Glomerular visceral epithelial cell (primary cell): ENCODE results near the gene ZBTB7C.

Source experiments
- DNase-seq: peaks from one replicate; pipeline ENCODE4 v3.0.0-alpha.2; 2016; ENCODE audit errors: extremely low spot score

The ZBTB7C gene

DNA sequence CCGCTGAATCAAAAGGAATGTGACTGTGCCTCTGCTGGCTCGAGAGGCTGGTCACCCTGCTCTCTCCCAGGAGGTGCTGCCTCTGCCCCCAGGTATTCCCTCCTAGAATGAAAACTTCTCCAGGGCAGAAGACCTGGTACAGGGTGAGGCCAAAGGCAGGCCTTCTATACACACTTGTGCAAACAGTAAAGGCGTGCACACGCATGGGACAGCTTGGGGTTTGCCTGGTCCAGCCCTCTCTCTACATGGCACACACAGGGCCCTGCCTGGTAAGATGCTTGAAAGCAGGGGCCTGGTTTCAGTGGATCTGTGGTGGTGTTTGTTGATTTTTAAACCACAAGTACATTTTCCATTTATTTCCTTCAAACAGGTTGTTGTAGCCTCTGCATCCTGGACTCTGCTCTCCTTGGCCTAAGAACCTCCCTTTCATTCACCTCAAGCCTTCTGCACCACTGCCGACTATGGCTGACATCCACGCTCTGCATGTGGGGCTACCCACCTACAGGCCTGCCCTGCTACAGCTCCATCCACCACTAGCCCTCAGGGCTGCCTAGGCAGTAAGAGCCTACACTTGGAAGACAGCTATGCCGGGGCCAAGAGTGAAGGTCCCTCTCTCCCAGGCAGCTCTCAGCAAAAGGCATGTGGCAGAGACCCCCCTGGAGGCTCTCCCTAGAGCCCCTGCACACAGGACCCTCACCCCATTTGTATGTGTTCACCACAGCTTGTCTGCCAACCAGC, 190.7 kb downstream of the ZBTB7C start:
- no peak for DNase-seq

DNA sequence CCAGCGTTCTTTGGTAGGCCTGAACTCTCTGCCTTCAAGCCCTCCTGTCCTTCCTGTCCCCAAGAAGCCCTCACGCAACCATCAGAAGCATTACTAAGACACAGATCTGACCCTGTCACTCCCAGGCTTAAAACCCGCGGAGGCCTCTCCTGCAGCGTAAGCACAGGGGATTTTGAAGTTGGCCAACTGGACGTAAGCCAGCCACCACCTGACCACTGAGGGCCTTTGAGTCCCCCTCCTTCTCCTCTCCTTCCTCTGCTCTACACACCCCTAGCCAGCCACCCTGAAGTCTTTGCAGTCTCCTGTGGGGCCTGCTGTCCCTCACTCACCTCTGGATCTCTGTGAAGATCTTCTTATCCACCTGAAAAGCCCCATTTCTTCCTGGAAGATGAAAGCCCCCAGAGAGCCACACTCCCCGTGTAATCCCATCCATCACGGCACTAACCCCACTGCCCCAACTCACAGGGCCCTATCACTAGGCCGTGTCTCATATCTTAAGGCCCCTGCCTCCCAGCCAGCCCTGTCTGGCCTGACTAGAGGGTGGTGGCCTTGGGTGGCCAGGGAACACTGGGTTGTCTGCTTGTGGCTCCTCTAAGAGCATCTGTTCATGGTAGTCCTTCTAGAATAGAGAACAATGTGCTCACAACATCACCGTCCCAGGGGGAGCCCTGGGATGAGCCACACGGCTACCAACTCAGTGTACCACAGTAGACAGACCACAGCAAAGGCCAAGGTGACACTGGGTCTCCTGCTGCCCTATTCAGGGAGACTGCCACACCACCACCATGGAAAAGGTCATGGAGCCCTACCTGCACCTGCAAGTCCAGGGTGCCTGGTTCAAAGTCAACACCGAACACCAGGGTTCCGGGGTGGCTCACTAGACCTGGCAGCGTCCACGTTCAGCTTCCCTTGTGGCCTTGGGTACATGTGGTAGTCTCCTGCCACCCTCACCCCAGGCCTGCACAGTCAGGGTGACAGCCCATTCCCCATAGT, 191.6 kb downstream of the ZBTB7C start:
- DNase-seq, result no peak

DNA sequence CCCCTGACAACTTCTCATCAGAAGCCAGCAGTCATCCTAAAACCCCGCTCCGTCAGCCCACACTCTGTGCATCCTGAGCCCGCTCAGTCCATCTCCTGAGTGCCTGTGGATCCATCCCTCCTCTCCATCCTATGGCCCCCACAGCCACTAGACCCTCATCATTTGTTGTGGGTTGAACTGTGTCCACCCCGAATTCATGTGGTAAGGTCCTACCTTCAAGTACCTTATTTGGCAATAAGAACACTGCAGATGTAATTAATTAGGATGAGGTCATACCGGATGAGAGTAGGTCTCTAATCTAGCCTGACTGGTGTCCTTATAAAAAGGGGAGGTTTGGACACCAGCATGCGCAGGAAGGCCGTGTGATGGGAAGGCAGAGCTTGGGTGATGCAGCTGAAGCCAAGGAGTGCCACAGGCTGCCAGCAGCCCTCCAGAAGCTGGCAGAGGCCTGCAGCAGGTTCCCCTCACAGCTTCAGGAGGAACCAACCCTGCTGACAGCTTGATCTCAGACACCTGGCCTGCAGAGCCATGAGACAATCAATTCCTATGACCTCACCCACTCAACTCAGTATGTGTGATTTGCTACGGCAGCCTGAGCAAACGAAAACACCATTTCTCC, 192.4 kb downstream of the ZBTB7C start:
- no peak for DNase-seq

DNA sequence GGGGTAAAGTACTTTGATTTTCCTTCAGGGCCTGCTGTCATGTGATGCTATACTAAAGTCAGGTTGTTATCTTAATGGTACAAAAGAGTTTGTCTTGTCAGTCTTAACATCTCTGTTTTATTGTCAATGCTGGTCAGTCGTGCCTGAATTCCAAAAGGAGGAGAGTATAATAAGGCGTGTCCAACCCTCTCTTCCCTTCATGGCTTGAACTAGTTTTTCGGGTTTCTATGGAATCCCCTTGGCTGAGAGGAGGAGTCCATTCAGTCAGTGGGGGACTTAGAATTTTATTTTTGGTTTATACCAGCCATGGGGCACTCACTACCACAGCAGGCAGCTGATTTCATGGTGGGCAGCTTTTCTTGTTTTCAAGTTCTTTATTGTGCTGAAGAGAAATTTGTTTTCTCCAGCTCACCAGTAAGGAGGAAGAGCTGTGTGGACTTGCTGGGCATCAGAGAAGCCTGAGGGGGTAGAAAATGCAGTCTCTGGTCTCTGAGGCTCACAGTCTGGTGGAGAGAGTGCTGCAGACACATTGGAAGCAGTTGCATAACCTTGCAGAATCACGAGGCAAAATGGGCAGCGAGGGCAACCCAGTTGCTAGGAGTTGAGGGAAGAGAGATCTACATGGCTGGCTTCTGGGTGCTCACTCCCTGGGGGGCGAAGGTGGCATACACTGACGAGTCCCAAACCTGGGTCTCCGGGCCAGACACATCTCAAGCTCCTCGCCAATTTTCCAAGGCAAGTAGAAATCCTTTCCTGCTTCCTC, 193.1 kb downstream of the ZBTB7C start:
- no peak for DNase-seq

DNA sequence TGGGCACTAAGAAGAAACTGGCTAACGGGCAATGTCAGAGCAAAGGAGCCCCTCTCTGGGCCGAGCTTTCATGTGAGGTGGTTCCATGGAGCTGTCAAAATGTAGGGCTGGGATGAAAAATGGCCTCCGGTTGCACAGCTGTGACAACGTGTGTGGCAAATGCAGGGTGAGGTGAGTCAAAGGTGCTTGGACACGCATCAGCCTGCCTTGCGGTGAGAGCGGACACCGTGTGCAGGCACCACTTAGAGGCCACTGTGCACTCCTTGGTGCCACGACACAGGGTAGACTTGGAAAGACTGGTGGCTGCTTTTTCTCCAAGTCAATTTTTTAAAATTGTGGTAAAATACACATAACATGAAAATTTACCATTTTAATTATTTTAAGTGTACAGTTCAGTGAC, 195.4 kb downstream of the ZBTB7C start:
- DNase-seq, result no peak

DNA sequence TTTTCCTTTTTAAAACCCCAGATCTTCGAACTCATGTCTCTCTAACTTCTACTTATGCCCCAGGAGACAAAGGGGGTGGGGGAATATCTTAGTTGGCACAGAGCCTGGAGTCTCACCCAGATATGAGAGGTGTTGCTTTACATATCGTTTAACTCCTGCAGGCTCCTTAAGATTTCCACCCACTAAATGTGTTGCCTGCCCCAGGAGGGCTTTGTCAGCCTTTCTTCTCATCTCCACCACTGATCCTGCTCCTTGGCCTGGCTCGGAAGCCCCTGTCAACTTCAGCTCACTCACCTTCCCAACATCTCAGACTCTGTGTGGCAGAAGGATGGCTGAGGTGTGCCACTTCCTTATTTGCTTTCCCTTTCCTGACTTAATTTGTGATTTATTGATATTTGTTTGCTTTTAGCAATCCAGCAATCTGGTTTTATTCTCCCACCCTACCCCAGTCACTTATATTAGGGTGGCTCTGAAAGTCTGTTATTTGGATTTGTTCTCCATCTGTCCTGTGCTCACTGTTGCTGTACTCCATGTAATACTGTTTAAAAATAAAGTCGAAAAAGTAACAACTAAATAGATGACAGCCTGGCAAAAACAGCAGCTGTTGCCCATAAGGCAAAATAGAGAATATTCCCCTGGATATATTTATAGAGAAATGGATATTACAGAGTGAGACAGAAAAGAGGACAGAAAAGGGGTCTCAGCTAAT, 200.6 kb downstream of the ZBTB7C start:
- no peak for DNase-seq

DNA sequence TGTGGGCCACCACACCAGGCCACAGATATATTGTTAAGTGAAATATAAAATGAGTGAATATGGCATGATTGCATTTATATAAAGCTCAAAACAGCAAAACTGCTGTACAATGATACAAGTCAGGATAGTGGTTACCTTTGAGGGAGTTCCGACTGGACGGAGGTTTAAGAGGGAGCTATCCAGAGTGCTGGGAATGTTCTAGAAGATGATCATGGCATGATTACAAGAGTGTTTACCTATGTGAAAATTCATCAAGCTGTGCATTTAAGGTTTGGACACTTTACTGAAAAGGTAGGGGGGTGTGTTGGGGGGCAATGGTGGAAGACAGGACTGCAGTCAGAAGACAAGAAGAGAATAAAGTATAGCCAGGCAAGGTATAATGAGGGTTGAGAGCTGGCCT, 201.4 kb downstream of the ZBTB7C start:
- DNase-seq, result no peak

DNA sequence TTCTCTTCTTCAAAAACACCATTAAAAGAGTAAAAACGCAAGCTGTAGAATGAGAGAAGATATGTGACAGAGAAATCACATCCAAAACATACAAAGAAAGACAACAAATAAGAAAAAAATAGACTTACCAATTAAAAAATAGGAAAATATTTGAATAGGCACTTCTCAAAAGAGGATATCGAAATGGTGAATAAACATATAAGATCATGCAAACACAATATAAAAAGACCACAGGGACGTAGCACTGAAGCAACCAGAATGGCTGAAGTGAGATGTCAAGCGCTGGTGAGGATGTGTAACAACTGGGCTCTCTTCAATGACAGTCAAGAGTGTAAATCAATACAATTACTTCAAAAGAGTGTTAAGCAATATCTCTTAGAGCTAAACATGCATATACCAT, 202.3 kb downstream of the ZBTB7C start:
- DNase-seq, result no peak

DNA sequence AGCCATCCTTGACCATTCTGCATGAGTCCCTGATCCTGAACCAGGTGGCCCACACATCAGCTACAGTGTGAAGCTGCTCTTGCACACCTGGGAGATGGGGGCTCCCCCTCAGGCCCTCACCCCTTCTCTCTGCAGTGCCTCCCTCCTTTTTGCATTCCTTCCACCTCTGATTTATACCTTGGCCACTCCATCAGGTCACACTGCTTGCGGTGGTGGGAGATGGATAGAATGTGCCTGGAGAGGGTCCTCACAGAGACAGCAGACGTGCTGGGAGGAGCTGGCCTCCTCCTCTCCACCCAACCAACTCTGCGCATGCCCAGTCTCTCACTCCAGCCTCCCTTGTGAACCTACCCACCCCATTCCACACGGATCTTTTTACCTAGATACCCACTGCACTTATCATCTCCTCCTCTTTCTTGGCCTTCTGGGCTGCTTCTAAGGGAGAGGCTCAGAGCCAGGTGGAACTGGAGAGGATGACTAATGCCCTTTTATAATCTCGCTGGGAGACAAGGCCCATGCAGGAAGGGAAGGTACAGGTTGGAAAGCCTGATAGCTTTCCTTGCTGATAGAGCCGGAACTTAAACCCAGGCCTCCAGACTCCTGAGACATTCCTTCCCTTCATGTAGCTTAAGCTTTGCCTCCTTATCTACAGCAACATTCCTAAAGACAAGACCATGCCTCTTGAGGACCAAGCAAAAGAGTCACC, 205.1 kb downstream of the ZBTB7C start:
- no peak for DNase-seq

DNA sequence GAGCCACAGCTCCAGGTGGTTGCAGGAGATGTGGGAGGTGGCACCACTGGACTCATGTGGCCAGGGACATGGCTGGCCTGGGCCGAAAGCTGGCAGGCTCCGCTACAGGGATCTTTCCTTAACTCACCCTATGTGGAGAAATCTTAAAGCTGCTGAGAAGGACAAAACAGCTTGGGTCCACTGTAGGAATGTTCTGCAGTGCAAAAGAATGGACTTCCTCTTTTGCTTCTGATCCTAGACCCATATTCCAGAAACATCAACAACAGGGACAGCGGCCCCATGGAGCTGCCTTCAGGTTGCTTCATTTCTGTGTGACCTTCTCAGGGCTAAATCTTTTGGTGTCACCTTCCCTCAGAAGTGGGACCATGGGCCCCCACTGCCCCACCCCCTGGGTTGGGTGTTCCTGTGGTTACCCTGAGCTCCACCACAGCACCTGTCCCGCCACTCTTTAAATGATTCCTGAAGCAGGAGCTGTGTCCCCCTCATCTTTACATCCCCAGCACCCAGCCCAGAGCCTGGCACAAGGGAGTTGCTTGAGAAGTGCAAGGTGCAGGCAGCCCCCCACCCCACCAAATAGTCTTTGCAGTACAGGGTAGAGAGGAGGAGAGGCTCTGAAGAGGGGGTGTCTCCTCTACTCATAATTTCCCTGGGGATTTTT, 205.8 kb downstream of the ZBTB7C start:
- DNase-seq, result no peak

DNA sequence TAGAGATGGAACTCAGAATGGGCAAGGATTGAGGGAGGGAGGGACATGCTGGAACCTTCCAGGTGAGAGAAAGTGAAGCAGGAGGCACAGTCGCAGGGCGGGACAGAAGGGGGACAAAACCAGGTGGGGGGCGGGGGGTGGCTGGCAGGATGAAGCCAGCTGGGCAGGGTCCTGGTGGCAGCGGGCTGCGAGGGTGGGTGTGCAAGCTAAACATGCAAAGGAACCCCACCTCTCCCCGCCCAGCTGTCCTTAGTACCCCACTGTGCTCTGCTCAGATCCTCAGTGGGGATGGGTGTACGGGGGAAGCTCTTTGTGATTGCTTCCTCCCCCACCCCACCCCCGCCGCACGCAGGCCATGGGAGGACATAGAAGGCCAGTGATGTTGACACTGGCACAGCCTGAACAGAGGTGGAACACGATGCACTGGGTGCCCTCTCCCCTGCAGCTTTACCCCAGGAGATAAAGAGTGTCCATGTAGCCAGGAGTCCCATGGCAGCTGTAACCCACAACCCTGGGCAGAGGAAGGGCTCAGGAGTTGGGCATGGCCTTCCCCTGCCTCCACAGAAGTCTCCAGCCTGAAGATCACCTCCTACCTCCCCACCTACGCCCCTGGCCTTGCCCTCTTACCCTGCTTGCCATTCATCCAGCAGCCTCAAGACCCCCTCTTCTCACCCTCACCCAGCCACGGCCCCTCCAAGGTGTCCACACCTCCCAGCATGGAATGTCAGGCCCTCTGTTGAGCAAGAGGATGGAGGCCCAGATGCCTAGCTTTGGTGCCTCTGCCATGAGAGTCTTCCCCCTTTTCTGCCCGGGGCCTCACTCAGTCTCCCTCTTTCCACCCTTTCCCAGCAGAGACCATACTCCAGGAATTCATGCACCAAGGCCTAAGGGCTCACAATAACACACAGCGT, 206.6 kb downstream of the ZBTB7C start:
- DNase-seq, result no peak

DNA sequence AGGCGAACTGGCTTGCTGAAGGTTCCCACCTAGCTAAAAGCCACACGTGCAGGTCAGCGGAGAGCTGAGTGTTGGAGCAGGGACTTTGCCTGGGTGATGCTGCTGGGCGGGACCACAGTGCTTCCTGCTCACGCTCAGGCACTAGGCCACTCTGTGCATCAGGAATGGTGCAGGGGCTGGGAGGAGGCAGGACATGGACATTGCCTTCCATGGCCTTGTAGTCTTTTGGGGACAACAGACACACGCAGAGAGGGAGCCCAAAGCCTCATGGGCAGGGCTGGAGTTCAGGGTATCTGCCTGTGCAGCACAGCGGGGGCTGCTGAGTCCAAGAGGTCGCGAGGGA, 207.2 kb downstream of the ZBTB7C start:
- no peak for DNase-seq

DNA sequence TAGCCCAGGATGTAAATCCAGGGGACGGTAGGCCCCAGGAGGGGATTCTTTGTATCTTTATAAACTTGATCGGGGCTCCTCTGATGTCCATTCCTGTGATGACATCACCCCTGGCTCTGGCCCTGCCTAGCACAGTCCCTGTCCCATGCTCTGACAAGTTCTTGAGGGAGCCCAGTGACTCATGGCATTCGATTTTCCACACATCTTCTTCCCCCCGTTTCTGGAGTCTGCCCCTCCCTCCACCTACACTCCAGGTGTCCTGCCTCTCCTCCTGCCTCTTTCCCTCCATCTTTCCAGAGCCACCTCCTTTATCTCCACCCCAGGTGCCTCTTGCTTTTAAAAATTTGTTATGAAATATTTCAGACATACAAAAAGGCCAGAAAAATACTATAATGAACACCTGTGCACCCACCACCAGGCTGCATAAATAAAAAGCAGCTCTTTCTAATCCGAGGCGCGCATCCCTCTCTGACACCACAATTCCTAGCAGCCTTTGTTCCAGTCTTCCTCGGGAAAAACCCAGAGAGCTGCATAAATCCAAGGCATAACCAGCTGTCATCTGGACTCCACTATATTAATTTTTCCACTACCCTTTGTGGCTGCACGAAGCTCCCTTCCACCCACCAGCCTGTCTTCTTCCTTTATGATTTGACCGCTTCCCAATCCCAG, 207.7 kb downstream of the ZBTB7C start:
- no peak for DNase-seq

DNA sequence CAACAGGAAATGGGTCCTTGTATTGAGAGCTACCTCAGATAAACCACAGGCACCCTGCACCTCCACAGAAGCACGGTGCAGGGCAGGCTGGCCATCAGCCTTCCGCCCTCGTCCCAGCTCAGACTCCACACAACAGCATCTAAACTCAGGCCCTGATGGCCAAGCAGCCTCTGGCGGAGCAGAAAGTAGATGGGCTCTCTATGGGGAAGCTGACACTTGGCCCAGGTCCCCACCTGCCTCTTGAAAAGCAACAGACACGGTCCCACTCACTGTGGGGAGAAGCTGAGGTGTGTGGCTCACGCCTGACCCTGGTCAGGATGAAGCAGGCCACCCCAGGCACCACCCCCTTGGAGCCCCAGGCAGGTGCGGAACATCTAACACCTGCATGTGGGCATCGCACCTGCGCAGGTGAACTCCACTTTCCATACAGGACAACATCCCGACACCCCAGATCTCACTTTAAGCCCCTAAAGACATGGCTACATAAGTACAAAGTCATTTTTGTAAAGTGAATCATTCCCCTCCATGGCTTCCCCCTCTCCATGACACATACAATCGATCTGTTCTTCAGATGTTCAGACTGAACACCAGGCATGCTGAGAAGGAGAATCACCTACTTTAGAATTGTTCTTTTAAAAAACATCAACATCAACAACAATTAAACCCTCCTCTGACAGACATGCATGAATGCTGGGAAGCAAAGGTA, 208.4 kb downstream of the ZBTB7C start:
- no peak for DNase-seq

DNA sequence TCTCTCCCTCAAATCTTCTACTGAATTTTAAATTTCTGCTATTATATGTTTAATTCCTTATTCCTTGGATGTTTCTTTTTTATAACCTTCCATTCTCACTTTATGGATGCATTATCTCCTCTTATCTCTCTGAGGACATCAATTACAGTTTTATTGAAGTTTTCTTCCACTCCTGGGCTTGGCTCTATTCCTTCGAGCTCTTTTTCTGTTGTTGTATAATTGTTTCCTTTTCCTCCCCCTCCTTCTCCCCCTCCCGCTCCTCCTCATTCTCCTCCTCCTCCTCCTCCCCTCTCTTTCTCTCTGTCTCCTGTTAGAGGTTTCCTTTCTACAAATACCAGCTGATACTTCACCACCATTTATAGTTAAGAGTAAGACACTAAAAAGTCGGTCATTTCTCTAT, 209.8 kb downstream of the ZBTB7C start:
- DNase-seq, result no peak

DNA sequence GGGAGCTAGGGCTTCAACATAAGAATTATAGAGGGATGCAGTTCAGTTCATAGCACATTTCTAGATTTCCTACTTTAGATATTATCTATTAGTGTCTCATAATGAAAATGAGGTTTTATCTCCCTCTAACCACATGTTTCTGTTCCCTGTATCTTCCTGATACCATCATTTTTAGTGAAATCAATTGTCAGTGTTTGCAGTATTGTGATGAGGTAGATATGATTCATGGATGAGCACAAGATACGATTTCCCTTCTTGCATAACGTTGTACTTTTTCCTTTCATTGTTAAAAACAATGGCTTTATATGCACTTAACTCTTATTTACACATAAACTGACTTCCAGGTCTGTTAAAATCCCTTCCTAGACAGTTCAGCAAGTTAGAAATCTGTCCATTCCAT, 211.4 kb downstream of the ZBTB7C start:
- DNase-seq, result no peak

DNA sequence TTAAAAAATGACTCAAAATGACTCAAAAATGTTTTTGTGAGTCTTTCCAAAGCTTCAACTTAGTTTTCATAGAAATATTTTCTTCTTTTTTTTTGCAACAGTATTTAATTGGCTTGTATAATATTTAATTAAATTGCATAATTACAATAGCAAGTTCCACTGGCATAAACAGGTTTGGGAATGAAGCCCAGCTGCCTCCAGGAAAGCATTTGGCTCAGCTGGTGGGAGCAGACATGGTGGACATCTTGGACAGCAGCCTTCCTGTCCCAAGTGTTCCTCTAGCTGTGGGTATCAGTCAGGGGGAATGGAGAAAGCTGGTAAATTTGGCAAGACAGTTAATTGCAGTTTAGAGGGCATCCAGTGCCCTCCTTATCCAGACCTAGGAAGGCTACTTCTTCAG, 213.4 kb downstream of the ZBTB7C start:
- DNase-seq, result no peak
